ENCODE measurements around the gene MBTPS2.
"Not testable (repeated sequence)": the region's sequence is repeated elsewhere in the genome, so short reads cannot be mapped to it uniquely, and the experiment has no call there.

The MBTPS2 gene

GRCh38 chrX:21863241-21863640 is 23.8 kb downstream of the MBTPS2 start:
- no peak for DNase-seq

- no peak for DNase-seq
These were observed 26.0 kb downstream of the MBTPS2 start for GRCh38 chrX:21865436-21865835.

- DNase-seq, result no peak
These were observed 31.1 kb downstream of the MBTPS2 start for GRCh38 chrX:21870494-21870893.

GRCh38 chrX:21873063-21873775 is 33.8 kb downstream of the MBTPS2 start:
- no peak for DNase-seq

- DNase-seq, result not testable (repeated sequence)
These were observed 34.8 kb downstream of the MBTPS2 start for GRCh38 chrX:21874182-21874581.

GRCh38 chrX:21875013-21875412 is 35.6 kb downstream of the MBTPS2 start:
- no peak for DNase-seq

- DNase-seq, result no peak
These were observed 42.6 kb downstream of the MBTPS2 start for GRCh38 chrX:21881881-21882574.

GRCh38 chrX:21883258-21883657 is 43.8 kb downstream of the MBTPS2 start:
- no peak for DNase-seq

- DNase-seq, result no peak
These were observed 46.2 kb downstream of the MBTPS2 start for GRCh38 chrX:21885568-21885967.

- no peak for DNase-seq
These were observed 65.9 kb downstream of the MBTPS2 start for GRCh38 chrX:21905313-21905712.

- DNase-seq, result no peak
These were observed 66.5 kb downstream of the MBTPS2 start for GRCh38 chrX:21905953-21906352.

- no peak for DNase-seq
These were observed 67.8 kb downstream of the MBTPS2 start for GRCh38 chrX:21907260-21907659.

GRCh38 chrX:21911481-21911880 is 72.1 kb downstream of the MBTPS2 start:
- DNase-seq, result no peak

GRCh38 chrX:21912220-21912619 is 72.8 kb downstream of the MBTPS2 start:
- DNase-seq, result no peak

- no peak for DNase-seq
These were observed 73.6 kb downstream of the MBTPS2 start for GRCh38 chrX:21912989-21913388.

- no peak for DNase-seq
These were observed 86.7 kb downstream of the MBTPS2 start for GRCh38 chrX:21926116-21926515.

- DNase-seq, result peak; percentile 83
These were observed 87.3 kb downstream of the MBTPS2 start for GRCh38 chrX:21926527-21927278.

GRCh38 chrX:21929209-21929608 is 89.8 kb downstream of the MBTPS2 start:
- no peak for DNase-seq

- DNase-seq, result no peak
These were observed 91.6 kb downstream of the MBTPS2 start for GRCh38 chrX:21930986-21931385.

GRCh38 chrX:21932292-21933002 is 93.0 kb downstream of the MBTPS2 start:
- peak; percentile 31 for DNase-seq

GRCh38 chrX:21933077-21933476 is 93.7 kb downstream of the MBTPS2 start:
- DNase-seq, result no peak

- DNase-seq, result no peak
These were observed 95.0 kb downstream of the MBTPS2 start for GRCh38 chrX:21934414-21934813.

All from amniotic stem cell (primary cell).